ENCODE data around the gene AMPD3. TPM values are rescaled to one million over a fixed set of nuclear protein-coding genes. Genes with fewer than 3 reads are reported as not detected.

Gene AMPD3
- total RNA-seq, 4 donors from 2014 or later, result 7.7 to 18.4 (median 9.8) TPM

DNA sequence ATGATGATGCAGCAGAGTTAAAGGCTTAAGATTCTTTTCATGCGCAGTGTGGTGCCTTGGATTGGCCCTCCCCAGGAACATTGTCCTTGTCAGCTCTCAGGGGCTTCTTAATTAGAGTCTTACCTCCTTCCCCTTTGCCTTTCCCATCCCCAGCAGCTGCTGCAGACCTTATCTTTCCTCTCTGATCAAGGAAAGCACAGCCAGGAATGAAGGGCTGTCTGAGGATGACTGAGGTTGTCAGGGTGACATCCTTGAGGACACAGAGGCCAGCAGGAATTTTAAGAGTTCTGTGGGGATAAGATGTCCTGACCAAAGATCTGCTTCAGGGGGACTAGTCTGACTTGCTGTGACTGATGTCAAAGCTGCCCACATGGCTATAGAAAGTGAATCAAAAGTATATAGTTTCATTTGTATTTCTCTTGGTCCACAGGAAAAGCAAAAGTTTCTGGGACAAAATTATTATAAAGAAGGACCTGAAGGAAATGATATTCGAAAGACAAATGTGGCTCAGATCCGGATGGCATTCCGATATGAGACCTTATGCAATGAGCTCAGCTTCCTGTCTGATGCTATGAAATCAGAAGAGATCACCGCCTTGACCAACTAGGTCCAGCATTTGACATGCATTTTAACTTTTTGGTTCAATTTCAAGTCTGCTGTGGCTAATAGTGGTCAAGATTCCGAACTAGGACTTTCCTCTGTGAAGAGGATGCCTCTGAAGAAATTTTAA is 50.4 kb downstream of the AMPD3 start:
- TF ChIP-seq, protein P1, sequence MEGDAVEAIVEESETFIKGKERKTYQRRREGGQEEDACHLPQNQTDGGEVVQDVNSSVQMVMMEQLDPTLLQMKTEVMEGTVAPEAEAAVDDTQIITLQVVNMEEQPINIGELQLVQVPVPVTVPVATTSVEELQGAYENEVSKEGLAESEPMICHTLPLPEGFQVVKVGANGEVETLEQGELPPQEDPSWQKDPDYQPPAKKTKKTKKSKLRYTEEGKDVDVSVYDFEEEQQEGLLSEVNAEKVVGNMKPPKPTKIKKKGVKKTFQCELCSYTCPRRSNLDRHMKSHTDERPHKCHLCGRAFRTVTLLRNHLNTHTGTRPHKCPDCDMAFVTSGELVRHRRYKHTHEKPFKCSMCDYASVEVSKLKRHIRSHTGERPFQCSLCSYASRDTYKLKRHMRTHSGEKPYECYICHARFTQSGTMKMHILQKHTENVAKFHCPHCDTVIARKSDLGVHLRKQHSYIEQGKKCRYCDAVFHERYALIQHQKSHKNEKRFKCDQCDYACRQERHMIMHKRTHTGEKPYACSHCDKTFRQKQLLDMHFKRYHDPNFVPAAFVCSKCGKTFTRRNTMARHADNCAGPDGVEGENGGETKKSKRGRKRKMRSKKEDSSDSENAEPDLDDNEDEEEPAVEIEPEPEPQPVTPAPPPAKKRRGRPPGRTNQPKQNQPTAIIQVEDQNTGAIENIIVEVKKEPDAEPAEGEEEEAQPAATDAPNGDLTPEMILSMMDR (IDR thresholded peaks at IDR 0.05; ENCODE audit: low read depth), result no peak

DNA sequence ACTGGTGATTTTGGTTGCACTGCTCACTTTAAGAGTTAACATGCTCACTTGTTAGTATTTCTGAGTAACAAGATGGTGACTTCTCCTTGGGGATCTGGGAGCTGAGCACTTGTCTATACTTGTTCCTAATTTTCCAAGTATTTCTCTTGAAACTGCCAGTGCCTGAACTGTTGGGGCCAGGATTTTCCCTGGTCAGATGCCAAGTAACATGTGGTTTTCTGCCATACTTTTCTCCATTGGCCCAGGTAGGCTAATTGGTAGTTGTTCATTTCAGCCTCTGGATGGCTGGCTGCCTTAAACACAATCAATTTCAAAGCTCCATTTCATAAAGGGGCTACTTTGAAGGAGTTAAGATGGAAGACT is 50.9 kb downstream of the AMPD3 start:
- TF ChIP-seq, protein P1 (IDR thresholded peaks at IDR 0.05; ENCODE audit: low read depth), result no peak

DNA sequence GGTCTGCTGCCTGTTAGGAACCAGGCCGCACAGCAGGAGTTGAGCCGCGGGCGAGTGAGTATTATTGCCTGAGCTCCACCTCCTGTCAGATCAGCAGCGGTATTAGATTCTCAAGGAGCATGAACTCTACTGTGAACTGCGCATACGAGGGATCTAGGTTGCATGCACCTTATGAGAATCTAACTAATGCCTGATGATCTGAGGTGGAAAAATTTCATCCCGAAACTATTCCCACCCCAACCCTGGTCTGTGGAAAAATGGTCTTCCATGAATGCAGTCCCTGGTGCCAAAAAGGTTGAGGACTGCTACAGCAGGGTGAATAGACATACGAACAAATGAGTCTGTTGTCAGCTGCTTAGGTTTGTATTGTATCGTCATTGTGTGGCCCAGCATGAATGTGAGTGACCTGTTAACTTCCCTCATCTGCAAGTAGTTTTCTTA is 56.1 kb downstream of the AMPD3 start:
- TF ChIP-seq, protein P1 (IDR thresholded peaks at IDR 0.05; ENCODE audit: low read depth), result no peak

DNA sequence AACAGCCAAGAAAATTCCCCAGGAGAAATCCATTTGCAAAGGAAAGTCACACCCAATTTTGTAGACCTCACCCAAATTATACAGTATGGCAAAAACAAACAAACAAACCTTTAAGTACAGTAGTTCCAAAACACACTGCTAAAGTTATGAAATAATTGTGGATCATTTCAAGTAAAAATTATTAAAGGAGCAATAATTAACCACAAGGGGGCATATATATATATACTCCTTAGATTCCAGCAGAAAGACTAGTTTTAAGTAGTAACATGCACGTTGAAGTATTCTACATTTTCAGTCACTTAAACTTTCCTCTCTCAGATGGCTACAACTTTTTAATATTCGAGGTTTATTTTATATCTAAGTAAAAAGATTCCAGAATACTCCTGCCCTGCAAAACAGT is 59.1 kb downstream of the AMPD3 start:
- TF ChIP-seq, protein P1 (IDR thresholded peaks at IDR 0.05; ENCODE audit: low read depth), result no peak

DNA sequence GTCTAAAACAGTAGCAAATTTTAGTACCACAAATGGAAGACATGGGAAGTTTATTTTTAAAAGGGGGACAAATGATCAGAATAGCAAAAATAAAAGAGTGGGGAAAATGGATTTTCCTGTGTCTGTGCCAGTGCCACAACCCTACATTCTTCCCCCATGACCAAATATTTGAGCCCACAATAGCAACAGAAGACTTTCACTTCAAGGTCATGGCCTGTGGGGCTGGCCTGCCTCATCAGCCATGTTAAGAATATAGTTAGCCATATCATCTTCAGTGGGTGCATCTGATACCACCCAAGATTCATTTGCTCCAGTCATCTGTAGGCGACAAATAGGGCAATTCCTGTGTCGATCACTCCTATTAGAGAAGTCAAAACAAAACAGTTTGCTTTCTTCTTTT is 59.6 kb downstream of the AMPD3 start:
- TF ChIP-seq, protein P1 (IDR thresholded peaks at IDR 0.05; ENCODE audit: low read depth), result no peak

DNA sequence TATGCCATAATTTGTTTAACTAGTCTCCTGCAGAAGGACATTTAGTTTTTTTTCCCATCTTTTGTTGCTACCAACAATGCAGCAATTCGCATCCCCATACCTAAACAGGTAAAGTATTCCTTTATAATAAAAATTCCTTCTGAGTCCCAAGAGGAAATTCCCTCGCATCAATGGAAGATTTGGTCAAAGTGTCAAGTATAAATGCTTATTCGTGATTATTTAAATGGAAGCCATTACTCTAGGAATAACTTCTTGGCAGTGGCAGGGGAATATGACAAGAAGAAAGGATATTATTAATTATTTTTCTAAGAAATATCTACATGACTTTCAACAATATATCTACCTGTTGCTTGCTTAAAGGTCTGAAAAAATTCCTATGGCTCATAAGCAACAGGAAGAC is 60.4 kb downstream of the AMPD3 start:
- TF ChIP-seq, protein P1 (IDR thresholded peaks at IDR 0.05; ENCODE audit: low read depth), result no peak

DNA sequence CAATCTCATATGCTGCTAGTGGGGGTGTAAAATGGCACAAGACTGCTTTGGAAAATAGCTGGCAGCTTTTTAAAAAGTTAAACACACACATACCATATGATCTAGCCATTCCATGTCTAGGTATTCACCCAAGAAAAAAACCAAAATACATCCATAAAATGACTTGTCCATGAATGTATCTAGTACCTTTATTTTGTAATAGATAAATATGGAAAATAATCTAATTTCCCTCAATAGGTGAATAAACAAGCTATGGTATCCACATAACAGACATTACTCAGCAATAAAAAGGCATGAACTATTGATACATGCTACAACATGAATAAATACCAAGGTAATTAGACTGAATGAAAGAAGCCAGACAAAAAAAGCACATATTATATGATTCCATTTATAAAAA is 63.1 kb downstream of the AMPD3 start:
- TF ChIP-seq, protein P1 (IDR thresholded peaks at IDR 0.05; ENCODE audit: low read depth), result no peak
